H9 (cell line): Measurements from ENCODE around the gene MTRR. TPM values are rescaled to one million over a fixed set of nuclear protein-coding genes. Genes with fewer than 3 reads are reported as not detected.
A peak's percentile ranks its signal among the peaks of the same experiment; 100 is the strongest.

ENCODE experiments used
- DNase-seq: peaks from one replicate; pipeline ENCODE4 v3.0.0-alpha.2; 2017
- H2AFZ ChIP-seq: one replicate; pipeline ENCODE4 v1.6.1; 2013; ENCODE audit warnings: mild to moderate bottlenecking, low read length, control low read depth, moderate library complexity
- H2AK5ac ChIP-seq: 2 replicates; pipeline ENCODE4 v1.6.1; 2013; ENCODE audit warnings: low read length, control low read depth, mixed read lengths; ENCODE audit not compliant: insufficient read length
- H2BK120ac ChIP-seq: one replicate; pipeline ENCODE4 v1.6.1; 2013; ENCODE audit warnings: low read depth, mild to moderate bottlenecking, low read length, control low read depth, inconsistent platforms; ENCODE audit not compliant: poor library complexity, severe bottlenecking
- H2BK12ac ChIP-seq: 2 replicates; pipeline ENCODE4 v1.6.1; 2013; ENCODE audit warnings: low read length, control low read depth, mixed read lengths, low read depth; ENCODE audit not compliant: insufficient read length
- H2BK15ac ChIP-seq: 2 replicates; pipeline ENCODE4 v1.6.1; 2013; ENCODE audit warnings: low read depth, low read length, control low read depth
- H2BK20ac ChIP-seq: one replicate; pipeline ENCODE4 v1.6.1; 2013; ENCODE audit warnings: low read depth, mild to moderate bottlenecking, low read length, control low read depth, inconsistent platforms; ENCODE audit not compliant: poor library complexity, severe bottlenecking
- H2BK5ac ChIP-seq: 2 replicates; pipeline ENCODE4 v1.6.1; 2013; ENCODE audit warnings: low read length, control low read depth, mixed read lengths; ENCODE audit not compliant: insufficient read length
- H3K14ac ChIP-seq: 2 replicates; pipeline ENCODE4 v1.6.1; 2013; ENCODE audit warnings: low read length, control low read depth; ENCODE audit not compliant: insufficient read depth
- H3K18ac ChIP-seq: 2 replicates; pipeline ENCODE4 v1.6.1; 2013; ENCODE audit warnings: low read depth, mild to moderate bottlenecking, mixed read lengths, low read length, control low read depth; ENCODE audit not compliant: insufficient read length
- H3K23ac ChIP-seq: 2 replicates; pipeline ENCODE4 v1.6.1; 2013; ENCODE audit warnings: low read length, control low read depth, mixed read lengths, low read depth; ENCODE audit not compliant: insufficient read length
- H3K23me2 ChIP-seq: 2 replicates; pipeline ENCODE4 v1.6.1; 2013; ENCODE audit warnings: low read depth, mild to moderate bottlenecking, mixed read lengths, low read length, control low read depth; ENCODE audit not compliant: insufficient read length, poor library complexity, severe bottlenecking
- H3K27ac ChIP-seq: 2 replicates; pipeline ENCODE4 v1.5.1; 2013; ENCODE audit warnings: low read length, control low read depth, mixed read lengths, low read depth; ENCODE audit not compliant: insufficient read length
- H3K27me3 ChIP-seq: 2 replicates; pipeline ENCODE4 v1.6.1; 2013; ENCODE audit warnings: low read length, control low read depth, inconsistent platforms; ENCODE audit not compliant: insufficient read depth
- H3K4ac ChIP-seq: 2 replicates; pipeline ENCODE4 v1.6.1; 2013; ENCODE audit warnings: low read depth, mild to moderate bottlenecking, control low read depth, inconsistent platforms, low read length, moderate library complexity
- H3K4me1 ChIP-seq: 2 replicates; pipeline ENCODE4 v1.6.1; 2013; ENCODE audit warnings: low read length, control low read depth, inconsistent platforms; ENCODE audit not compliant: insufficient read depth
- H3K4me2 ChIP-seq: 2 replicates; pipeline ENCODE4 v1.6.1; 2013; ENCODE audit warnings: low read length, control low read depth, mixed read lengths; ENCODE audit not compliant: insufficient read length, insufficient read depth
- H3K56ac ChIP-seq: 2 replicates; pipeline ENCODE4 v1.6.1; 2013; ENCODE audit warnings: low read depth, mild to moderate bottlenecking, mixed read lengths, low read length, control low read depth; ENCODE audit not compliant: insufficient read length
- H3K79me1 ChIP-seq: 2 replicates; pipeline ENCODE4 v1.6.1; 2013; ENCODE audit warnings: low read depth, mild to moderate bottlenecking, moderate library complexity, low read length, control low read depth, inconsistent platforms; ENCODE audit not compliant: insufficient read depth, poor library complexity, severe bottlenecking
- H3K79me2 ChIP-seq: 2 replicates; pipeline ENCODE4 v1.6.1; 2013; ENCODE audit warnings: low read length, control low read depth, inconsistent platforms; ENCODE audit not compliant: insufficient read depth
- H3K9ac ChIP-seq: 2 replicates; pipeline ENCODE4 v1.6.1; 2013; ENCODE audit warnings: low read length, control low read depth, mixed read lengths; ENCODE audit not compliant: insufficient read length; ENCODE audit errors: extremely low read depth
- H3K9me3 ChIP-seq: one replicate; pipeline ENCODE4 v1.6.1; 2013; ENCODE audit warnings: low read depth, low read length, inconsistent platforms; ENCODE audit not compliant: control insufficient read depth
- H3T11ph ChIP-seq: one replicate; pipeline ENCODE4 v1.6.1; 2013; ENCODE audit warnings: mild to moderate bottlenecking, low read length, control low read depth, inconsistent platforms
- H4K20me1 ChIP-seq: one replicate; pipeline ENCODE4 v1.6.1; 2013; ENCODE audit not compliant: control insufficient read depth, insufficient read length, insufficient read depth
- H4K5ac ChIP-seq: 2 replicates; pipeline ENCODE4 v1.6.1; 2013; ENCODE audit warnings: low read depth, mild to moderate bottlenecking, mixed read lengths, low read length, control low read depth; ENCODE audit not compliant: insufficient read length
- H4K8ac ChIP-seq: replicated peaks from 2 replicates; pipeline ENCODE4 v1.6.1; 2013; ENCODE audit warnings: low read length, control low read depth, mixed read lengths, low read depth; ENCODE audit not compliant: insufficient read length
- H4K91ac ChIP-seq: 2 replicates; pipeline ENCODE4 v1.6.1; 2013; ENCODE audit warnings: low read depth, mild to moderate bottlenecking, moderate library complexity, mixed read lengths, low read length, control low read depth; ENCODE audit not compliant: insufficient read length
- H3K27ac Mint-ChIP-seq, 3 experiments: 2 replicates in 2 of 3; 3 replicates in 1 of 3; pipeline ENCODE4 v1.8.0; 2020 to 2021; ENCODE audit warnings: mixed read lengths in 3 of 3, mild to moderate bottlenecking in 1 of 3, moderate library complexity in 1 of 3
- H3K27me3 Mint-ChIP-seq: 2 replicates; pipeline ENCODE4 v1.8.0; 2021; ENCODE audit warnings: low read depth, mild to moderate bottlenecking, moderate library complexity, mixed read lengths
- H3K36me3 Mint-ChIP-seq, 3 experiments: 2 replicates in 2 of 3; 3 replicates in 1 of 3; pipeline ENCODE4 v1.8.0; 2020 to 2021; ENCODE audit warnings: low read depth in 3 of 3, mixed read lengths in 3 of 3; ENCODE audit not compliant: insufficient read depth in 1 of 3
- H3K4me1 Mint-ChIP-seq, 2 experiments: 2 replicates each; pipeline ENCODE4 v1.8.0; 2020; ENCODE audit warnings: mixed read lengths in 2 of 2
- H3K4me3 Mint-ChIP-seq, 2 experiments: 2 replicates in 1 of 2; 3 replicates in 1 of 2; pipeline ENCODE4 v1.8.0; 2020 to 2021; ENCODE audit warnings: mild to moderate bottlenecking in 2 of 2, mixed read lengths in 2 of 2, moderate library complexity in 1 of 2
- H3K9me3 Mint-ChIP-seq, 2 experiments: 2 replicates in 1 of 2; 3 replicates in 1 of 2; pipeline ENCODE4 v1.8.0; 2020; ENCODE audit warnings: mild to moderate bottlenecking in 2 of 2, mixed read lengths in 2 of 2, moderate library complexity in 1 of 2
- WGBS: extraction: QIAGEN DNeasy Blood & Tissue Kit; methylation state at CpG from one replicate; pipeline ENCODE4 v1.1.7; 2013; ENCODE audit warnings: missing lambda C conversion rate, low lambda C conversion rate, mixed read lengths; ENCODE audit not compliant: insufficient read length; ENCODE audit errors: extremely low coverage; 5-methylcytosine and 5-hydroxymethylcytosine counted together
- total RNA-seq: library from RNA; stranded (reverse); gene quantifications from 2 replicates; pipeline ENCODE4 v1.2.1, GENCODE V29; 2021
- TF ChIP-seq, protein P1 (sequence below): fragments of 200-600 bp; sonication (generic); conservative IDR thresholded peaks from 3 replicates; pipeline ENCODE4 v1.8.0; 2021; ENCODE audit warnings: antibody characterized with exemption, mild to moderate bottlenecking

The MTRR gene
- total RNA-seq, 1 experiment from 2014 or later: 66.0 TPM

DNA sequence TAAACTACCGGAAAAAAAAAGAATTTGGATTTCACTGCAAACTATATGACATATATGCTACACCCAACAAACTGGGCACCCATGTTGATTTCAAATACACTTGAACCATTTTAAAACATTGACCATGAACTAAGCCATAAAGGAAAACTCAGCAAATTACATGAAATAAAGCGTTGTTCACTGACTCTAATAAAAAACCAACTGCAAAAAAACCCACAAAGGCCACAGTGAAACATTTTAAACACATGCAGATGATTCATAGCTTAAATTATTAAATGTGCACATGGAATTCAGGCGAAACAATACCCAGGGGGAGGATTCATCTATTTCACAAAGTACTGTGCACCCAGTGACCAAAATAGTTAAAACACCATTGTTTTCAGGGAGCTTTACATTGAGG lies 33.3 kb downstream of the MTRR start:
- peaks cover 28 to 56% (median 53%) of the 10 kb centered on the region in 3 experiments for H3K36me3 Mint-ChIP-seq

More for the DNA sequence above, 33.3 kb downstream of the MTRR start:
- no peaks in the 10 kb centered on the region for H4K20me1 ChIP-seq
- H2BK120ac ChIP-seq: no peak overlapping the region
- H2AFZ ChIP-seq: no peak overlapping the region
- no peak overlapping the region for H3K27ac ChIP-seq
- H3K27me3 Mint-ChIP-seq: no peaks in the 10 kb centered on the region
- no peaks in the 10 kb centered on the region for H3K4me1 ChIP-seq
- H3K4me2 ChIP-seq: no peak overlapping the region
- no peaks in the 10 kb centered on the region for H3K79me2 ChIP-seq
- no peak overlapping the region for H3K4me3 Mint-ChIP-seq
- H3K18ac ChIP-seq: no peak overlapping the region
- no peak overlapping the region for H2BK5ac ChIP-seq
- H4K5ac ChIP-seq: no peak overlapping the region
- H2BK20ac ChIP-seq: no peak overlapping the region
- H4K8ac ChIP-seq: no peak overlapping the region
- peaks cover 0 to 5% of the 10 kb centered on the region in 2 experiments; a peak in 2 of 4 replicates for H3K4me1 Mint-ChIP-seq
- no peak overlapping the region for H4K91ac ChIP-seq
- H3K9me3 ChIP-seq: no peaks in the 10 kb centered on the region
- H3K4ac ChIP-seq: no peak overlapping the region
- H3K9ac ChIP-seq: no peak overlapping the region
- H2BK15ac ChIP-seq: no peak overlapping the region
- H3K79me1 ChIP-seq: no peaks in the 10 kb centered on the region
- no peak for DNase-seq
- TF ChIP-seq, protein P1, sequence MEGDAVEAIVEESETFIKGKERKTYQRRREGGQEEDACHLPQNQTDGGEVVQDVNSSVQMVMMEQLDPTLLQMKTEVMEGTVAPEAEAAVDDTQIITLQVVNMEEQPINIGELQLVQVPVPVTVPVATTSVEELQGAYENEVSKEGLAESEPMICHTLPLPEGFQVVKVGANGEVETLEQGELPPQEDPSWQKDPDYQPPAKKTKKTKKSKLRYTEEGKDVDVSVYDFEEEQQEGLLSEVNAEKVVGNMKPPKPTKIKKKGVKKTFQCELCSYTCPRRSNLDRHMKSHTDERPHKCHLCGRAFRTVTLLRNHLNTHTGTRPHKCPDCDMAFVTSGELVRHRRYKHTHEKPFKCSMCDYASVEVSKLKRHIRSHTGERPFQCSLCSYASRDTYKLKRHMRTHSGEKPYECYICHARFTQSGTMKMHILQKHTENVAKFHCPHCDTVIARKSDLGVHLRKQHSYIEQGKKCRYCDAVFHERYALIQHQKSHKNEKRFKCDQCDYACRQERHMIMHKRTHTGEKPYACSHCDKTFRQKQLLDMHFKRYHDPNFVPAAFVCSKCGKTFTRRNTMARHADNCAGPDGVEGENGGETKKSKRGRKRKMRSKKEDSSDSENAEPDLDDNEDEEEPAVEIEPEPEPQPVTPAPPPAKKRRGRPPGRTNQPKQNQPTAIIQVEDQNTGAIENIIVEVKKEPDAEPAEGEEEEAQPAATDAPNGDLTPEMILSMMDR: no peak
- no peak overlapping the region for H2AK5ac ChIP-seq
- H3K14ac ChIP-seq: no peak overlapping the region
- no peaks in the 10 kb centered on the region for H3K23me2 ChIP-seq
- H3K27me3 ChIP-seq: no peaks in the 10 kb centered on the region
- H3K23ac ChIP-seq: no peak overlapping the region
- no peak overlapping the region for H3K56ac ChIP-seq
- peaks cover 4% of the 10 kb centered on the region in 2 experiments; a peak in 3 of 5 replicates for H3K9me3 Mint-ChIP-seq
- WGBS: no CpG with 5 or more reads among the region's 3 CpGs
- H3T11ph ChIP-seq: no peak overlapping the region
- H2BK12ac ChIP-seq: no peak overlapping the region
- peak overlapping the region in 1 of 3 experiments; percentile 80; a peak in 3 of 7 replicates for H3K27ac Mint-ChIP-seq
